GM12892 (cell line): ENCODE data around the gene ADGRL3.

Experiments used
- POLR2A ChIP-seq: IDR thresholded peaks from 2 replicates; pipeline ENCODE4 v1.6.1; 2011; ENCODE audit warnings: low read depth, low read length, control low read depth
- POLR2AphosphoS5 ChIP-seq: IDR thresholded peaks from 2 replicates; pipeline ENCODE4 v1.6.1; 2011; ENCODE audit warnings: low read depth, low read length, control low read depth
- TAF1 ChIP-seq: IDR thresholded peaks from 2 replicates; pipeline ENCODE4 v1.6.1; 2011; ENCODE audit warnings: low read depth, mild to moderate bottlenecking, control low read depth, low read length, borderline replicate concordance

DNA sequence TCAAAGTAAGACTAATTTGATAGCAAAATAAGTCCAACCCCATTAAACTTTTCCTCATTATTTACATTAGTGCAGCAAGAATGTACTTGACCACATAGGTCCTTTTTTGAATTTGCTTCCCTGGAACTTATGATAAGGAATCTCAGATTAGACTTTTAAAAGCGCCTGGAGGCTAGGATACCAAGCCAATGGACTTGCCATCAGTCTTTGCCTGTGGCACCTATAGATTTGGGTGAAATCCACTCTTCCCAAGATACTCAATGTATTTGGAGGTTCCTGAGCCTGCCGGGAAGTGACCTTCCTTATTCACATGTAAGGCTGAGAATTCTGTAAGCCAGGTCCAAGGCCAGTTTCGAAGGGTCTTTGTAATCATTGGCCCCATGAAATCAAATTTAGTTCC lies 553.6 kb downstream of the ADGRL3 start:
- TF ChIP-seq POLR2A (no peak), TAF1 (no peak), POLR2AphosphoS5 (no peak)
